Measurements from ENCODE around the gene ABHD2.
"Not testable (repeated sequence)": the region's sequence is repeated elsewhere in the genome, so short reads cannot be mapped to it uniquely, and the experiment has no call there.

The ABHD2 gene, protein sequence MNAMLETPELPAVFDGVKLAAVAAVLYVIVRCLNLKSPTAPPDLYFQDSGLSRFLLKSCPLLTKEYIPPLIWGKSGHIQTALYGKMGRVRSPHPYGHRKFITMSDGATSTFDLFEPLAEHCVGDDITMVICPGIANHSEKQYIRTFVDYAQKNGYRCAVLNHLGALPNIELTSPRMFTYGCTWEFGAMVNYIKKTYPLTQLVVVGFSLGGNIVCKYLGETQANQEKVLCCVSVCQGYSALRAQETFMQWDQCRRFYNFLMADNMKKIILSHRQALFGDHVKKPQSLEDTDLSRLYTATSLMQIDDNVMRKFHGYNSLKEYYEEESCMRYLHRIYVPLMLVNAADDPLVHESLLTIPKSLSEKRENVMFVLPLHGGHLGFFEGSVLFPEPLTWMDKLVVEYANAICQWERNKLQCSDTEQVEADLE
- long read RNA-seq, donor 1, full-length matches to known transcripts = 2 of 2 reads
- long read RNA-seq, donor 1, partial matches to known transcripts = 0 of 2 reads
- long read RNA-seq, donor 1, other reads (novel, unspliced or antisense) = 0 of 2 reads
- long read RNA-seq, donor 2, full-length matches to known transcripts = 3 of 3 reads
- long read RNA-seq, donor 2, partial matches to known transcripts = 0 of 3 reads
- long read RNA-seq, donor 2, other reads (novel, unspliced or antisense) = 0 of 3 reads
- long read RNA-seq, donor 3, full-length matches to known transcripts = 3 of 3 reads
- long read RNA-seq, donor 3, partial matches to known transcripts = 0 of 3 reads
- long read RNA-seq, donor 3, other reads (novel, unspliced or antisense) = 0 of 3 reads
- long read RNA-seq, donor 4, full-length matches to known transcripts = 3 of 44 reads
- long read RNA-seq, donor 4, partial matches to known transcripts = 41 of 44 reads
- long read RNA-seq, donor 4, other reads (novel, unspliced or antisense) = 0 of 44 reads
- long read RNA-seq, donor 5, full-length matches to known transcripts = 2 of 2 reads
- long read RNA-seq, donor 5, partial matches to known transcripts = 0 of 2 reads
- long read RNA-seq, donor 5, other reads (novel, unspliced or antisense) = 0 of 2 reads
- long read RNA-seq, donor 6, full-length matches to known transcripts = 2 of 2 reads
- long read RNA-seq, donor 6, partial matches to known transcripts = 0 of 2 reads
- long read RNA-seq, donor 6, other reads (novel, unspliced or antisense) = 0 of 2 reads
- long read RNA-seq, donor 7 = 0 reads
- long read RNA-seq, donor 8, full-length matches to known transcripts = 4 of 4 reads
- long read RNA-seq, donor 8, partial matches to known transcripts = 0 of 4 reads
- long read RNA-seq, donor 8, other reads (novel, unspliced or antisense) = 0 of 4 reads

DNA sequence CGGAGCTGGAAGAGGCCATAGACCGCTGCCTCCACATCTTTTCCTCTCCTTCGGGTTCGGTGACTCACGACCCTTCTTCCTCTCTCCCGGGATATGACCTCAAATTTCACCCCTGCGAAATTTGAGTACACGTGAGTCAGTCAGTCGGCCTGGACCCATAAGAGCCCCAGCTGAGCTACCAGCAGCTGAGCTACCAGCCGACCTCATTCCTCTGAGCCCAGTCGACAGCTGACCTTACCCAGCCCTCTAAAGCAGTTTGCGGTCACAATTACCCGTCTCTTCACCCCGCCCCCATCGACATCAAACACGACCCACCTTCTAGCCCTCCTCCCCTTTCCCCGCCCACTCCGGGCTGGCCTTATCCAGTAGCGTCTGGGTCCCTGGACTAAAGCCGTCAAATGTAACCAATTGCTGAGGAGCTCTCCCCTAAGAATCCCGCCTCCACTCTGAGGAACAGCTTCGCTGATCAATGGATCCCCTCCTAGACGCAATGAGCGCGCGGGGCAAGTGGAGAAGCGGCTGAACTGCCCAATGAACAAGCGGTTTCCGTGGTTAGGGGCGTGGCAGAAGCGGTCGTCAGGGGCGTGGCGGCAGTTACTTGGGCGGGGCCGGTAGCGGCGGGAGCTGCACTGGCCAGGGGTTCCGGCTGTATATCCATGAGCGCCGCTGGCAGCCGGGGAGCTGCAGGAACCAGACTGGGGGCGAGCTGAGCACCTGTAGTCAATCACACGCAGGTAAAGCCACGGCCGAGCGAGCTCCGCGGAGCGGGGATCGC lies at the start of gene ABHD2:
Gene ABHD2 (plus strand): TSS at position 627 of the 775 bp plus-strand sequence. CDS start 27,872 bp downstream, outside the sequence.
- peak; percentile 90 for DNase-seq

DNA sequence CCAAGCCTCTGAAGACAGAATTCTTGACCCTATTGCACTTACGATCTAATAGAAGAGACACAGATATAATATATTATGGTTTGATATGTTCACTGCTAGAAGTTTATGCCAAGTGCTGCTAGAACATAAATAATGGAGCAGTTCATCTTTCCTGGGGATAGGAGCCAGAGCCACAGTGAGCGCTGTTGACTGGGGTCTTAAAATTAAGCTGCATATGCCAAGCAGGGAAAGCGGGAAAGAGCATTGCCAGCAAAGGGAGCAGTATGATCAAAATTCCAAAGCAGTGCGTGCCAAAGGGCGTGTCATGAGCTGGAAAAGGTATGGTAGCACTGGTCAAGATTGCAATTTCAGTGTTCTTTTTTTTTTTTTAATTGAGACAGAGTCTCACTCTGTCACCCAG lies 49.1 kb upstream of the ABHD2 start:
- DNase-seq = no peak

DNA sequence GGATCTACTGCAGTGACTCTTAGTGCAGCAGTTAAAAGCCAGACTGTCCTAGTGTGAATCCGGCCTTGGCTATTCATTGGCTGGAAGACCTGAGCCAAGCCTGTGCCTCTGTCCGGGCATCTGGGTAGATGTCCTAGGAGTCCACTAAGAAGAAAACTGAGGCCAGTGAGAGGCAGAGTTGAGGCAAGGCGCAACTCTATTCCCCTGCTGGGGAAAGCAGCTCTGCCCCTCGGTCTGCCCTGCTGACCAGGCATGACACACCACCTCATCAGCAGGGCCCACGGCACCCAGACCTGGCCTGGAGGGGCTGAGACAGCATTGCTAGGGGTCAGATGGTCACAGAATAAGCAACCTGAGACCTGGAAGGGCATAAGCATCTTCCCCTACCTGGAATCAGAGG lies 46.7 kb upstream of the ABHD2 start:
- DNase-seq = no peak

DNA sequence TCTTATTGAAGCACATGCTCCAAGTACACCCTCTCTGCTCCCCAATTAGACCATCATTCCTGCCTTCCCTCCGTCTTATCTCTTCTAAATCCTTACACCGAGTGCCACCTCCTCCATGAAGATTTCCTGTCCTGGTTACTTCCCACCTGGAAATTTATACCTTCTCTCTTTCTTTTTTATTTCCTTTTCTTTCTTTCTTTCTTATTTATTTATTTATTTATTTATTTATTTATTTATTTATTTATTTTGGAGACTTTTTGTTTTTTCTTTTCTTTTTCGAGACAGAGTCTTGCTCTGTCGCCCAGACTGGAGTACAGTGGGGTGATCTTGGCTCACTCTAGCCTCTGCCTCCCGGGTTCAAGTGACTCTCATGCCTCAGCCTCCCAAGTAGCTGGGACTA lies 45.9 kb upstream of the ABHD2 start:
- no peak for DNase-seq

DNA sequence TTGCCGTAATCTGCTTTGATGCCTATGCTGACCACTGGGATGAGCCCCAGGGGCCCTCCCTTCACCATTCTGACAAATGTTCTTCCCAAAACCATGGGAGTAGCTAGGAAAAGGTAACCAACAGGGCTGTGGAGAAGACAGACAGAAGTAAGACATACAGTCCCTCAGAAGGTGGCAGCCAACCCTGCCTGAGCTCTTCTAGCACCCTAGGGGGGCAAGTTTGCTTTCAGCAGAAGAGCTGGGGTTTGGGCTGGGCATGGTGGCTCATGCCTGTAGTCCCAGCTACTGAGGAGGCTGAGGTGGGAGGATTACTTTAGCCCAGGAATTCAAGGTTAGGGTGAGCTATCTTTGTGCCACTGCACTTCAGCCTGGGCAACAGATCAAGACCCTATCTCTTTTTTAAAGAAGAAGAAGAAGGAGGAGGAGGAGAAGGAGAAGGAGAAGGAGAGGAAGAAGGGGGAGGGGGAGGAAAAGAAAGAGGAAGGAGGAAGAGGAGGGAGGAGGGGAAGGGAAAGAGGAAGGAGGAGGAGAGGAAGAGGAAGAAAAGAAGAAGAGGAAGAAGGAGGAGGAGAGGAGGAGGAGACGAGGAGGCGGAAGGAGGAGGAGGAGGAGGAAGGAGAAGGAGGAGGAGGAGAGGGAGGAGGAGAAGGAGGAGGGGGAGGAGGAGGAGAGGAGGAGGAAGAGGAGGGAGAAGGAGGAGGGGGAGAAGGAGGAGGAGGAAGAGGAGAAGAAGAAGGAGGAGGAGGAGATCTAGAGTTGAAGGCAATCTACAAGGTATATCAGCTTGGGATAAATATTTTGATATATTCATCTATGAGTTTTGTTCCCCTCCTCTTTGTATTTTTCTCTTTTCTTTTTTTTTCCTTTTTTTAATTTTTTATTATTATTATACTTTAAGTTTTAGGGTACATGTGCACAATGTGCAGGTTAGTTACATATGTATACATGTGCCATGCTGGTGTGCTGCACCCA lies 44.9 kb upstream of the ABHD2 start:
- DNase-seq = no peak

DNA sequence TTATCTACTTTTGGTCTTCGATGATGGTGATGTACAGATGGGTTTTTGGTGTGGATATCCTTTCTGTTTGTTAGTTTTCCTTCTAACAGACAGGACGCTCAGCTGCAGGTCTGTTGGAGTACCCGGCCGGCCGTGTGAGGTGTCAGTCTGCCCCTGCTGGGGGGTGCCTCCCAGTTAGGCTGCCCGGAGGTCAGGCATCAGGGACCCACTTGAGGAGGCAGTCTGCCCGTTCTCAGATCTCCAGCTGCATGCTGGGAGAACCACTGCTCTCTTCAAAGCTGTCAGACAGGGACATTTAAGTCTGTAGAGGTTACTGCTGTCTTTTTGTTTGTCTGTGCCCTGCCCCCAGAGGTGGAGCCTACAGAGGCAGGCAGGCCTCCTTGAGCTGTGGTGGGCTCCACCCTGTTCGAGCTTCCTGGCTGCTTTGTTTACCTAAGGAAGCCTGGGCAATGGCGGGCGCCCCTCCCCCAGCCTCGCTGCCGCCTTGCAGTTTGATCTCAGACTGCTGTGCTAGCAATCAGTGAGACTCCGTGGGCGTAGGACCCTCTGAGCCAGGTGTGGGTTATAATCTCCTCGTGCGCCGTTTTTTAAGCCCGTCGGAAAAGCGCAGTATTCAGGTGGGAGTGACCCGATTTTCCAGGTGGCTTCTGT lies 39.1 kb upstream of the ABHD2 start:
- DNase-seq = not testable (repeated sequence)

DNA sequence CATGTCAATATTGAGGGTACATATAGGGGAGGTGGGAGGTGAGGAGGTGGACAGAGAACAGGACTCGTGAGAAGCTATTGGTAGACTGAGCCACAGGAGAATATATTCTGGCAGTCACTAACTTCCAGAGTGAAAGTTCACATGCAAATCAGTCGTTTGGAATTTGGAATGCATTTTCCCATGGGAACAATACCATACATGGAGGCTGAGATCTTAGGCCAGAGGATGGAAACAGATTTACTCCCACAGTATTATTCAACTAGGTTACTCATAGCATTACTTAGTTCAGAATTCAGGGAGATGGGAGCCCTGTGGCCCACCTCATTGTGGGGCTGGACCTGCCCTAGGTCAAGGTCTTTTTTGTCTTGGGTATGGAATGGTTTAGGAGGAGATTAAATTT lies 36.4 kb upstream of the ABHD2 start:
- no peak for DNase-seq

DNA sequence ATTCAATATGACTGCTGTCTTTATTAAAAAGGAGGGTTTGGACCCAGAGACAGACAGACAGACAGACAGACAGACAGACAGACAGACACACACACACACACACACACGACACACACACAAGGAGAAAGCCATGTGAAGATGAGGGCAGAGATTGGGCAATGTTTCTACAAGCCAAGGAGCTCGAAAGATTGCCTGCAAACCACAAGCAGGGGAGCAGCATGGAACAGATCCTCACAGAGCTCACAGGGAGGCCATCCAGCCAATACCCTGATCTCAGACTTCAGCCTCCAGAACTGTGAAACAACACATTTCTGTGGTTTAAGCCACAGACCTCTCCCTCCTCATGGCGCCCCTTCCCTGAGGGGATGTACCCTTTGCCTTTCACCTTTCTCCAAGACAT lies 35.8 kb upstream of the ABHD2 start:
- no peak for DNase-seq

DNA sequence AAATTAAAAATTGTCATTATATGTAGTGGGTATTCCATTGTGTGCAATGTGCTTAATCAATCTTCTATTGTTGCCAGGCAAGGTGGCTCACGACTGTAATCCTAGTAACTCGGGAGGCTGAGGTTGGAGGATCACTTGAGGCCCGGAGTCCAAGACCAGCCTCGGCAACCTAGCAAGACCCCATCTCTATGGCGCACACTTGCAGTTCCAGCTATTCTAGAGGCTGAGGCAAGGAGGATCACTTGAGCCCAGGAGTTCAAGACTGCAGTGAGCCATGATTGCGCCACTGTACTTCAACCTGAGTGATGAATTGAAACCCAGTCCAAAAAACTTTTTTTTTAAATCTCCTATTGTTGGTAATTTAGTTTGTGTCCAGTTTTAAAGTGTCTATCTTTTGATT lies 33.4 kb upstream of the ABHD2 start:
- DNase-seq = no peak

DNA sequence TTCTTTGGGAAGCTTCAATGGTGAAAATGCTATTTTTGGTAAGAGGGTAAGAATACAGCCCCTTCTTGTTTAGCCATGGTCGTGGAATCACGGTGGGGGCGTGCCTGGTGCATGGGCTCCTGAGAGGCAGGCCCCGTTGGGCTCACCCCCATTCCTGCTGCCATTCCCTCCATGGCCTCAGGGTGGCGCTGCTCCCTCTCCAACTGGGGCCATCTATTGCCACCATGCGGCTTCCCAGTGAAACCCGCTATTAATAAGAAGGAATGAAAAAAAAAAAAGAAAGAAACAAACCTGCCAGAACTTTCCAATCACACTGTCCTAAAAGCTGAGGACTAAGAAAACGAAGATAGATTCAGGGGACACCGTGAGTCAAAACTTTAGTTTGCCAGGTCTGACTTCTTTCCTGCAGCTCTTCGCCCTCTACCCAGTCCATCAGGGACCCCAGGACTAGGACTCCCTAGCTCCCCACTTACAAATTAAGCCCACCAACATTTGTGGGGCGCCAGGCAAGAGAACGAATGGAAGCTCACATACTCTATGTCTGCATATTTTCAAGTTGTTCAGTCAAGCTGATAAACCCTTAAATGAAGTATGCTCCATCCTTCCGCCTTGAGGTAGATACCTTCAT lies 30.6 kb upstream of the ABHD2 start:
- DNase-seq = peak; percentile 63

DNA sequence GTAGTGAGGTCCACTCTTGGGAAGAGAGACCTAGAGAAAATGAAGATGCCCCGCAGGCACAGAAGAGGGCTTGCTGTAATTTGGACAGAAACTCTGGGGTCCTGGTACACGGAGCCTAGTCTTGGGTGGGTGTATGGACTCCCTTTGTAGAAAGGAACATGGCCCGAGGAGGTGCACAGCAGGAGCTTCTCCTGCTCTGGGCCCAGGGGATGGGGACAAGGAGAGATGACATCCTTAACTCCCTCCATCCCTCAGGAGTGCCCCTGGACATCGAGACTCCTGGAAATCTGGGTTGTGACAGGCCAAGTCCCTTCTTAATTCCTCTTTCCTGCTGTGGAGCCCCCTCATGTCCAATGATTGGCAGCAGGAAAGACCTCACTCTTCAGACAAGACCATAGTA lies 29.9 kb upstream of the ABHD2 start:
- DNase-seq = no peak

DNA sequence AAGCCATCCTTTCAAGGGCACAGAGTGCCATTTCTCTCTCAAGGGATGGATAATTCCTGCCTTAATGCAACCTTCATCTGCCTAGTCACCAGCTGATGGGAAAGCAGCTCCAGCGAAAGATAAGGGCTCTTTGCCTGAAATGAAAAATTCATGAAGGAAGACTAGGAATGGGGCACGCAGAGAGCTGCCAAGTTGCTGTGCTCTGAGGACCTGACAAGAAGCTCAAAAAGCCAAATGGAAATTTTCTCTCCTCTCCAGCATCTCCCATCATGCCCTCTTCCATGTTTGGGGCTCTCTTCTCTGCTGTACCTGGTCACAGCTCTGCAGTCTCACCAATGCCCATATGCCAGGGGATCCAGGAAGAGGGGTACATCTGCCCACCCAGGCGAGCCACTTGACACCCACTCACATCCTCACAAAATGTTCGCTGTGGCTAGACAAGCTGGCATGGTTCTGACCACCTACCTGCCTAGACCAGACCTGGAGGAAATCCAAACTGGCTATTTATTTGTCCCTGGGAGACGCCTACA lies 29.3 kb upstream of the ABHD2 start:
- DNase-seq = no peak

DNA sequence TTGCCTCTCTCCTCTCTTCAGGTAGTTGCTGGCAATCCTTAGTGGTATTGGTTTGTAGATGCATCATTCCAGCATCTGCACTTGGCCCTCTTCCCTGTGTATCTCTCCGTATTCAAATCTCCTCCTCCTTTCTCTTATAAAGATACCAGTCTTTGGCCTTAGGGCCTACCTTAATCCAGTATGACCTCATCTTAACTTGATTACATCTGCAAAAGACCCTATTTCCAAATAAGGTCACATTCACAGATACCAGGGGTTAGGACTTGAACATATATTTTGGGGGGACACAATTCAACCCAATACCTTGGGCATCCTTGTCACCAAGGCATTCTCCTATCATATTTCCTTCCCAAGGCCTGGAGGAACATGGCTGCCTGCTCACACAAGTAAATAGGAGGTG lies 22.0 kb upstream of the ABHD2 start:
- DNase-seq = no peak

DNA sequence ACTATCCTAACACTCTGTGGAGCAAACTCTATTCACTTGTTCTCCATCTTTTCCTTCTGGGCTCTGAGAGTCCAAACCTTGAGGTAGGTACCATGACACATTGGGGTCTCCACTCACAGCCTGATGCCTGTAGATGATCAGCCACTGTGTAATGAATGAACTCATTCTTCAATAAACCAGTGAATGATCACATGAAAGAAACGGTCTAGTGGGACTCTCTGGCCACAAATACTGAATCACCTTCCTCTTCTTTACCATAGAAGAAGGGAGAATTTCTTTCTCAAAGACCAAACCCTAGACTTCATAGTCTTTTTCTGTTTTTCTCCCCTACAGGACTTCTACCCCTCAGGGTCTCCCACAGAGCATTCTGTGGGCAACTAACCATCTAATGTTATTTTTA lies 20.5 kb upstream of the ABHD2 start:
- DNase-seq = no peak

DNA sequence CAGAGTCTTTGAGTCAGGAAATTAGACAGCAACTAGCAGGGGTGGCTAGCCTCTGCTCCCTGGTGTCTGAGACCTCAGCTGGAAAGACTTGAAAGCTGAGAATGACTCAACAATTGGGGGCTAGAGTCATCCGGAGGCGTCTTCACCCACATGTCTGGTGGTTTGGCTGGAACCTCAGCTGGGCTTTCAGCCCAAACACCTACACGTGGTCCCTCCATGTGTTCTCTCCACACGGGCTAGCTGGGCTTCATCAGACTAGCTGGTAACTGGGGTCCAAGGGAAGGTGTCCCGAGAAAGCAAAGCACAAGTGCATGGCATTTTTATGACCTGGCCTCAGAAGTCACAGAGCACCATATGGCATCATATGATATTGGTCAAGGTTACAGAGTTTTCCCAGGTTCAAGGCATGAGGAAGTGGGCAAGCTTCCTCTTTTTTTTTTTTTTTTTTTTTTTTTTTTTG lies 19.9 kb upstream of the ABHD2 start:
- no peak for DNase-seq

DNA sequence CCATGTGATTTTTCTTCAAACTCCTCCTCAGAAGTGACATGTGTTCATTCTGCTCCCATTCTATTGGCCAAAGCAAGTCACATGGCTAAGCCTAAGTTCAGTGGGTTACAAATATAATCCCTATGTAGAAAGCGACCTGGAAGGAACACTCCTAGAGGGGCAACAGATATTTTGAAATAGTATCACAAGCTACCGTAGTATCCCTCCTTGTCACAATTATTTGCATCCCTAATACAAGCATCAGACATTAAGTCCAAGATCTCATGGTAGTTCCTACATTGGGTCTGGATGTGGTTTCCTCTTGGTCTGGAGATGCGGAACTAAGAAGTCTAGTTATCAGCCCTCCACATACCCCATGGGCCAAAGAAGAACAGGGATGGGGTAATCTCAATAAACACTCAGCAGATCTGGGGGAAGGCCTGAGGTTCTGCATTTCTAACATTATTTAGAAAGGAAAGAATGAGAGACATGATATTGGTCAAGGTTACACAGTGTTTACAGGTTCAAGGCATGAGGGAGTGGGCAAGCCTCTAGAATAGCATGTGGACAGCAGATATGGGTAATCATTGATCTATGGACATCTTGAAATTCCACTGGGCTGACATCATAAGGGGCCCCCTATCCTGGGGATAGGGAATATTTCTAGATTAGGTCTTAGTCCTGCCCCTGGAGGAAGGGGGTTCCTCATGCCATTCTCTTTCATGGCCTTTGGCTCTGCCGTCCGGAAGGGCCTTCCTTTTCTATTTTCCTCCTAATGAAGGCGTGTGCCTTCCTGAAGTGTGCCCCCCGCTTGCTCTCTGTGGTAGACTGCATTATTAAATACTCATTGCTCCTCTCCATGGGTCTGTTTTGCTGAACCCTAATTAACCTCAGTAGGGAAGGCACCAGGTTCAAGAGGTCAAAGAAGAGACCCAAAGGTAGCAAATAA lies 17.8 kb upstream of the ABHD2 start:
- DNase-seq = no peak

DNA sequence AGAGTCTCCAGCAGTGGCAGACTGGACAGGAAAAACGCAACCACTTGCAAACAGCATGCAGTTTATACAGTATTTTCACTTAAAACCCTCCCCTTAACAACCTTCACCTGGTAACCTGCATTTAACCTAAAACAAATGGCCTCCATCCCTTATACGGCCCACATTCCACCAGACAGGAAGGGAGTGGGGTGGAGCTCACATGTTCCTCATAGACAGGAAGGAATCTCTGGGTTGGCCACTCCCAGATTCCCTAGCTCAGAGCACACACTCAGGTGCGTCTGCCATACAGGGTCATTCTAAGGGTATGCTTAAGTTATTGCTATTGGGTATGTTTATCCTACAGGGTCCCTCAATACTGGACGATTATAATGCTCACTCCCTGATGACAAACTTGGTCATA lies 16.8 kb upstream of the ABHD2 start:
- no peak for DNase-seq

All from right kidney (tissue), 9 donors.